ENCODE data around the gene MTHFR.

Gene MTHFR

DNA sequence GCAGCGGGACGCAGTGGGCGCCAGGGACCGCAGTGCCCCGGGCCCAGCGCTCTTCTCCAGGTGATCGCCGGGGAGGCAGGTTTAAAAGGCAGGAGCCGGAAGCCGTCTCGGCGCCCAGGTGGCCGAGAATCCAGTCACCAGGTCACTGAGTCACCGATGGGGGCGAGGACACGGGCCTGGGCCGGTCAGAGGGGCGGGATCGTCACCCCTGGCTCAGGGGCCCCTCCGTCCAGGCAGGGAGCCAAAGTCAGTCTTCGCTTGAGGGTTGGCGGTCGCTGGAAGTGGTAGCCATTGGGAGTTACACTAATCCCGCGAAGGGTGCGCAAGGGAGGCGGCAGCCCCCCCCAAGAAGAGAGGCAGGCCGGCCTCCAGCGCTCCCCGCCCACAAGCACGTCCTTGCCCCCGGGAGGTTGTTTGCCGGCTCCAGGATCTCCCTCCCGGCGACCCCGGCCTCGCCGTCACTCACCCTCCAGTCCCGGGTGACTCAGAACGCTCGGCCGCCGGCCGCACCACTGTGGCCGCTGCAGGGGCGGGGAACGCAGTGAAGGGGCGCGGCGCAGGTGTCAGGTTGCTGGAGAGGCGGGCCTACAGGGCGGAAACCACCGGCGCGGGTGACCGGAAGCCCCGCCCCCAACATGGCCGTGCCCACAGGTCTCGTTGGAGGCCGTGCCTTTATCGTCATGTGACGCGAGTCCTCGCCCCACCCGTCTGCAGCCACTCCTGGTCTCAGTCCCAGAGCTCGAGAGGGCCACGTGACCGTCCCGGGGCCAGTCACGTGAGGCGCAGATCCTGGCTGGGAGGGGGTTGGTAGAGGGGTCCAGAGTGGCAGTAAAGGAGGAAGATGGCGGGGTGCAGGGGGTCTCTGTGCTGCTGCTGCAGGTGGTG is at the start of gene MTHFR, which contains the start of gene CLCN6:
TSS of gene MTHFR (minus strand) at position 543 of the 885 bp plus-strand sequence. CDS start 2,848 bp downstream, outside the sequence.
TSS of gene CLCN6 (plus strand) at position 770 of the 885 bp plus-strand sequence. CDS start at position 842, 72 bp downstream.
- DNase-seq (ENCODE audit: low spot score) = peak; percentile 98

DNA sequence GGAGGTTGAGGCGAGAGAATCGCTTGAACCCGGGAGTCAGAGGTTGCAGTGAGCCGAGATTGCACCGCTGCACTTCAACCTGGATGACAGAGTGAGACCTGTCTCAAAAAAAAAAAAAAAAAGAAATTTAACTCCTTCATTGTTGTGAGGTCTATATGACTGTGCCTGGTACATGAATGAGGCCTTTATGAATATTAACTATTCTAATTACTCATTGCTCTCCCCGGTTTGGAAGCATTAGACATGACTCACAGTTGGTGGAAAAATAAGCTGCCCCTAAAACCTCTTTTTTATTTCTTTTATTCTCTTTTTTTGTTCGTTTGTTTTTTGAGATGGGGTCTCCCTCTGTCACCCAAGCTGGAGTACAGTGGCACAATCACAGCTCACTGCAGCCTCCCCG is 49.7 kb upstream of the MTHFR start:
- DNase-seq (ENCODE audit: low spot score) = no peak

DNA sequence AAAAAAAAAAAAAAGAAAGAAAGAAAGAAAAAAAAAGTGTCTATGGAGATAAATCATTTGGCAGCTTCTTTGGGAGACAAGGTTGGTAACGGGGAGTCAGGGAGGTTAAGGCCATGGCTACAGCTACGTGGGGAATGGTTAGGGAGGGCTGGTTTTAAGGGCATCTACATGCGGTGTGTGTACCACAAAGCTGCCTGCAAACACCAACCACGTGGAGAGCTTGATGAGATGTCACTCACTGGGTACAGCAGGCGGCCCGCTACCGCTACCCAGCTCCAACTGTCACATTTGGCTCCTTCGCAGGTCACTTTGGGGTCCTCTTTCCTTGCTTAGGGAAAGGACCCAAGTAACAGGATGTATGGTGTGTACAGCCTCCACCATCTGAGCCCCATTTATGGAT is 48.8 kb upstream of the MTHFR start:
- DNase-seq (ENCODE audit: low spot score) = no peak

DNA sequence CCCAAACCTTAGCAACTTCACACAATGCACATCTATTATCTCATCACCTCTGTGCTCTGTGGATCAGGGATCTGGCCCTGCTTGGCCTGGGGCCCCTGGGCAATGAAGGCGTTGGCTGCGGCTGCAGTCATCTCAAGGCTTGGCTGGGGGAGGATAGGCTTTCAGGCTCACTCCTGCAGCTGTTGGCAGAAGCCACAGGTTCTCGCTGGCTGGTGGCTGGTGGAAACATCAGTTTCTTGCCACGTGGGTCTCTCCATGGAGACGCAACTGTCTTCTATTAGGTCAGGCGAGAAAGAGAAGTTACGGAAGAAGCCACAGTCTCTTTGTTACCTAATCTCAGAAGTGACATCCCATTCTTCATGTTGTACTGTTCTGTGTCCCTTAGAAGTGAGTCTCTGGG is 45.4 kb upstream of the MTHFR start:
- no peak for DNase-seq (ENCODE audit: low spot score)

DNA sequence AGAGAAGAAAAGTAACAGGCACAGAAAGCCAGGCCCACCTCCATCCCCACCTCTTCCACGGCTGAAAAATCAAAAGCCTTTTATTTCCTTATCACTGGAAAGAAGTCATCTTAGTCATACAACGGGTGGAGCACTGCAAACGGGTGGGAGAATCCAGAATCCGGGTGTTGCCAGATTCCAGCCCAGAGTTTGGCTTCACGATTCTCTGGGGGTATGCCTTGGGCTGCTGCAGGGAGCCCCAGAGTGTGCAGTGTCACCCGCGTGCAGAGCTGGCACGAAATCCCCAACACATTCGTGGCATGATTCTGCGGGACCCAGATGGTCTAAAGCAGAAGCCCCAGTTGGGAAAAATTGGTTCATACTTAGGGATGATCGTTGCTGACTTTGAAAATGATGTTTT is 44.4 kb upstream of the MTHFR start:
- DNase-seq (ENCODE audit: low spot score) = no peak

DNA sequence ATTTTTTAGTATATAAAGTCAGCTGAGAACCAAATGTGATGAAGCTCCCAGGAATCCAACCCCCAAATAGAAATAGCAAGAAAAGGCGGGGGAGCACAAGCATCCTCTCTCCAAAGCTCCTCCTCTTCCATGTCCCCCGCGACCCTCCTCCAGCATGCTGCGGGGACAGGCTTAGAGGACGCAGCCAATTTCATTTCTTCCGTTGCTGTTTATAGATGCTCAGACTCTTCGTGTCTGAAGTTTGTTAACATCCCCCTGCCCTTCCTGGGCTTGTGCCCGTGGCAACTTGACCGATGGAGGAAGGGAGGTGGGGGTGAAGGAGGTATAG is 42.6 kb upstream of the MTHFR start:
- DNase-seq (ENCODE audit: low spot score) = no peak

DNA sequence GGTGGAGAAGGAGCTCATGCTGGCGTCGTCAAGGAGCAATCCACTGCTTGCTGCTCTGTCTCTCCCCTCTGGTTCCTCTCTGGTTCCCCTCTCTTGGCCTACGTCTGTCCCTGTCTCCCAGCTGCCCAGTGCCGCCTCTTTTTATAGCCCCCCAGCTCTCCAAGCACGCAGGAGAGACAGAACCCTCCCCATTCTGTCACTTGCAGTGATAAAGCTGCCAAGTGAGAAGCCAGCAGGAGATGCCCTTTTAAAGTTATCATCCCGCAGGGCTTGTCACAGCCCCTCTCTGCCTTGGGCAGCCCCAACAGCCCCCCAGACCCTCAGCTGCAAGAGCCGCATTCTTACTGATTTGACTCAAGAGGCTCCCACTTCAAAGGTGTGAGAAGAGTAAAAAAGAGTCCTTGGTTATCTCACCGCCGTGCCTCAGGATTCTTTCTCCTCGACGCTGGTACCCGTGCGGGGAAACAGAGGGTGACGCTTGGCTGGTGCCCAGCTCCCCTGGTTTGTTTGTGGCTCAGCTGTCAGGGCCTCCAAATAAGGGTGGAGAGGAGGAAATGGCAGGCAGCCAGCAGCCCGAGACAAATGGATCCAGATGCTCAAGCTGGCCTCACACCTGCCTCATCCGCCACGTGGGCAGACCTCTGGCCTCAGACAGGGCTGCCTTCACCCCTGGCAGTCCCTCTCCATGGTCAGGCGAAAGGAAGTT is 42.1 kb upstream of the MTHFR start, which contains the start of gene NPPA:
TSS of gene NPPA (minus strand) at position 117 of the 706 bp plus-strand sequence. CDS start at position 18, 99 bp downstream.
- DNase-seq (ENCODE audit: low spot score) = no peak

DNA sequence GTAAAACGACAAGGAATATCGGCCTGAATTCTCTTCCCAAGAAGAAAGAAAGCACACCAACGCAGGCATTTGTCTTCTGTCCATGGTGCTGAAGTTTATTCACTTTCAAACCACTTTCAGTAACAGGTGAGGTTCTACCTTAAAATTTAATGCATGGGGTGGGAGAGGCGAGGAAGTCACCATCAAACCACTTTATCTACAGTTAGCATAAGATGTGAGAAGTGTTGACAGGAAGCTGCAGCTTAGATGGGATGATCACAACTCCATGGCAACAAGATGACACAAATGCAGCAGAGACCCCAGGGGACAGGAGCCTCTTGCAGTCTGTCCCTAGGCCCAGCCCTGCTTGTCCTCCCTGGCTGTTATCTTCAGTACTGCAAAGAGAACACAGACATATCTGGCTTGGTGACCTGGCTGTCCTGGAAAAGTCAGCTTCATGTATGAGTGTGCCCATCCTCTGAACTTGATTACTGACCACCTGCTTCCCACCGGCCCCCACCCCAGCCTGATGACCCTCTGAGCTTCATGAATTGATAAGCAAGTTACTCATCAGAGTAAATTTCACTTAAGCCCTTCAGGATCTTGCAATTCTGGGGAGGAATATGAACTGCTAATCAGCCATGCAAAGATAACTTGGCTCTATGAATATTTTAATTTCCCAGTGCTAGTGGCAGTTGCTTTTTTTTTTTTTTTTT is 40.0 kb upstream of the MTHFR start:
- DNase-seq (ENCODE audit: low spot score) = peak; percentile 19

DNA sequence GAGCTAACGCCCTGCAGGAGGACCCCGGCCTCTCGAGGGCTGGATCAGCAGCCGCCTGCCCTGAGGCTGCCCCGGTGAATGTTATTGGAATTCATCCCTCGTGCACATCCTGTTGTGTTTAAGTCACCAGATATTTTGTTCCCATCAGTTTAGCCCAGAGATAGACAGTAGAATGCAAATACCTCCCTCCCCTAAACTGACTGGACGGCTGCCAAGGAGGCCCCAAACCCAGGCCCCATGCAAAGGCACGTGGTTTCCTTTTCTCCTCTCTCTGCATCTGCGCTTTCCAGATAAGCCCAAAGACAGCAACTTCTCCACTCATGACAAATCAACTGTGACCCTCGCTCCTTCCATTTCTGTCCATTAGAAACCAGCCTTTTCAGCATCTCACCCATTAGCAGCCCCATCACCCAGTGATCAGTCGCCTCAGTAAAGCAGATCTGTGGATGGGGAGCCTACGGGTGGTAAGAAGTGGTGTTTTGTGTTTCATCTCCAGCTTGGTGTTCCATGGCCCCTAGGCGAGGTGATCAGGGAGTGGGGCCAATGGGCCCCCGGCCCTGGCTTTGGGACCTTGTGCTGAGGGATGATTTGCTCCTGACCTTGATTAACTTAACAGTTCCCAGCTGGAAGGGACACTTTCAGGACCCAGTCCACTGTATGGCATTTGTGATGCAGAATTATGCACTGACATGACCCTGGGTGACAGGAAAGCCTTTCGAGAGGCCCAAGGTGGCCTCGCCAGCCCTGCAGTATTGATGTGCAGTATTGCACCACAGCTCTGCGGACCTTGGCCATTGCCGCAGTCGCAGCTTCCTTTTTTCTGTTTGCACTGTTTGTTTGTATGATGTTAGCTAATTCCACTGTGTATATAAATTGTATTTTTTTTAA is 36.6 kb upstream of the MTHFR start:
- DNase-seq (ENCODE audit: low spot score) = no peak

DNA sequence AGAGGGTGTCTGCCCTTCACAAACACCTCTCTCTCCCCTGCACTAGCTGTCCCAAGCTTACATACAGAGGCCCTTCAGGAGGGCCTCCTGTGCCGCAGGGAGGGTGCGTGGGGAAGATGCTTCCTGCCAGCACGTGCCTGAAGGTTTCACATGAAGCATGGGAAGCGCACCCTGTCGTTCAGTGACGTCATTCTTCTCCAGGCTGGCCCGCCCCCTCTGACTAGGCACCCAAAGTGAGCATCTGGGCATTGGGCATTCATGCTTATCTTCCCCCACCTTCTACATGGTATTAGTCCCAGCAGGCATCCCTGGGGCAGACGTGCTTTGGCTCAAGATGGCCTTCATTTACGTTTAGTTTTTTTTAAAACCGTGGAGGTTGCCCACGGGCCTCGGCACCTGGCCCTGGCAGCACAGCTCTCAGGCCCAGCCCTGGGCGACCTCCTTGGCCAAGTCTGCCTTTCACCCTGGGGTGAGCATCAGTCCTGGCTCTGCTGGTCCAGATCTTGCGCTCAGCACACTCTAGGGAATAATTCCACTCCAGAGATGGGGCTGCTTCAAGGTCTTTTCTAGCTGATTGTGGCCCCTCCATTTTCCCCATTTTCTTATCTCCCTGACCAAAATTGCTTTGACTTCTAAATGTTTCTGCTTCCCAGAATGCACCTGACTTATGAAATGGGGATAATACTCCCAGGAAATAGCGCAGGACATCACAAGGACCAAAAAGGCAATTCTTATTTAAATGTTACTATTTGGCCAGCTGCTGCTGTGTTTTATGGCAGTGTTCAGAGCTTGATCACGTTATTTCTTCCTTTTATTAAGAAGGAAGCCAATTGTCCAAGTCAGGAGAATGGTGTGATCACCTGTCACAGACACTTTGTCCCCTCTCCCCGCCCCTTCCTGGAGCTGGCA is 35.7 kb upstream of the MTHFR start:
- no peak for DNase-seq (ENCODE audit: low spot score)

DNA sequence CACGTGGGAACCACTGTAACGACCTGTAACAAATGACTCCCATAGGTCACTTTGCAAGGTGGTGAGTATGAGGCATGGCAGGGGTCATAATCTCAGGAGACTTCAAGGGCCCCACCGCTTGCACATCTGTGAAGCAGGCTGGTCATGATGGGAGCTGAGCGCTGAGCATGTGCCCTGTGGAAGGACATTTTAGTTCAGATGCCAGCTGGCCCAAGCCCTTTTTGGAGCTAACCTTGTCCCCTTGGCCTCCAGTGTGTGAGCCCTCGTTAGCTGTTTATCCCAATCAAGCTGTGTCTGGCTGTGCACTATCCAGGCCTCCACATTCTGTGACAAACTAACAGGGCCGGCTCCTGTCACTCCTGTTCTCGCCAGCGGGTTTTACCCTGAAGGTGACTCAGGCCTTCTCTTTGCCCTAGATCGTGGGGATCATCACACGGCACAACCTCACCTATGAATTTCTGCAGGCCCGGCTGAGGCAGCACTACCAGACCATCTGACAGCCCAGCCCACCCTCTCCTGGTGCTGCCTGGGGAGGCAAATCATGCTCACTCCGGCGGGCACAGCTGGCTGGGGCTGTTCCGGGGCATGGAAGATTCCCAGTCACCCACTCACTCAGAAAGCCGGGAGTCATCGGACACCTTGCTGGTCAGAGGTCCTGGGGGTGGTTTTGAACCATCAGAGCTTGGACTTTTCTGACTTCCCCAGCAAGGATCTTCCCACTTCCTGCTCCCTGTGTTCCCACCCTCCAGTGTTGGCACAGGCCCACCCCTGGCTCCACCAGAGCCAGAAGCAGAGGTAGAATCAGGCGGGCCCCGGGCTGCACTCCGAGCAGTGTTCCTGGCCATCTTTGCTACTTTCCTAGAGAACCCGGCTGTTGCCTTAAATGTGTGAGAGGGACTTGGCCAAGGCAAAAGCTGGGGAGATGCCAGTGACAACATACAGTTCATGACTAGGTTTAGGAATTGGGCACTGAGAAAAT is 34.3 kb upstream of the MTHFR start:
- DNase-seq (ENCODE audit: low spot score) = no peak

DNA sequence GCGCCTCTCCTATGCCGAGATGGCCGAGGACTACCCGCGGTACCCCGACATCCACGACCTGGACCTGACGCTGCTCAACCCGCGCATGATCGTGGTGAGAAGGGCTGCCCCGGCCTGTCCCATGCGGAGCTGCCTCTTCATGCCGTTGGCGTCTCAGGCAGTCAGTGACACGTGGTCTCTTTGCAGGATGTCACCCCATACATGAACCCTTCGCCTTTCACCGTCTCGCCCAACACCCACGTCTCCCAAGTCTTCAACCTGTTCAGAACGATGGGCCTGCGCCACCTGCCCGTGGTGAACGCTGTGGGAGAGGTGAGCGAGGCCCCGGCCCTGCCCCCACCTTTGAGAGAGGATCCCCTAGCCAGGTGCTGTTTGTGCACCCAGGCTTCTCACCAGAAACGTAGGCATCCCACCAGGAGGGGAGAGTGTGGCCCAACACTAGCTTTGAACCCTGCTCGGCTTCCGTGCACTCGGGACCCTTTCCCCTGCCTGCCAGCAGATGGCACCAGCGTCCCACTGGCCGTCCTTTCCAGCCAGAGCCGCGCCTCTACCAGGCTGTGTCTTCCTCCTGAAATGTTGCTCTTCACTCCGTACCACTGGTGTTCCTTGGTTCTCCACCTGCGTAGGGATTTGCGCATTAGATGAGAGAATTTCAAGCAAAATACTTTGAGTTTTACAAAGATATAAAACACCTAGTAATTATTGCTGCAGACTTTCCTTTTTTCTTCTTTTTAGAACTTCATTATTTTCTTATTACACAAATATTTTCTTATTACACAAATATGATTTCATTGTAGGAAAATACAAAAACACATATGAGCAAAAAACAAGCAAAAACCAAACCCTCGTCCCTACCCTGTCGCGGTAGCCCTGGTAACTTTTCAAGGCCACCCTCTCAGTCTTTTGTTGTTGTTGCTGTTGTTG is 32.8 kb upstream of the MTHFR start:
- peak; percentile 85 for DNase-seq (ENCODE audit: low spot score)

DNA sequence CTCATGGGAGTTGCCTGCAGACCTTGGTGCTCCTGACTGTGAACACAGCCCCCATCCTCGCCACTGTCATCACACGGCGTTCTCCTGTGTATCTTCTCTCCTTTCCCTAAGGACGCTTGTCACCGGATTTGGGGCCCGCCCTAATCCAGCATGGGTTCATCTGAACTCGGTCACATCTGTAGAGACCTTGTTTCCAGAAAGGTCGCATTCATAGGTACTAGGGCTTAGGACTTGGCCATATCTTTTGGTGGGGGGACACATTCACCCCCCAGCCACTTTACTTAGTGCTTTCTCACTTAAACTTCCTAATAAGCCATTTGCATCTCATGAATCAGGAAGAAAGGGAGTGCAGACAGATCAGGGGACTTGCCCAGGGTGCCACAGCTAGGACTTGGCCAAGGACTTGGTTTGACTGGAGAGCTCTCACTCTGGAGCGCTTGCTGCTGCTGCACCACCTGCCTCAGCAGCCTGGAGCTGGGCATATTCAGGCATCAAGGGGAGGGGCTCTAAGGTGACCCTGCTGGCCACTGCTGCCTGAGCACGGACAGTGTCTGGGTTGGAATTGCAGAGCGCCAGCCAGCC is 32.1 kb upstream of the MTHFR start:
- DNase-seq (ENCODE audit: low spot score) = no peak

DNA sequence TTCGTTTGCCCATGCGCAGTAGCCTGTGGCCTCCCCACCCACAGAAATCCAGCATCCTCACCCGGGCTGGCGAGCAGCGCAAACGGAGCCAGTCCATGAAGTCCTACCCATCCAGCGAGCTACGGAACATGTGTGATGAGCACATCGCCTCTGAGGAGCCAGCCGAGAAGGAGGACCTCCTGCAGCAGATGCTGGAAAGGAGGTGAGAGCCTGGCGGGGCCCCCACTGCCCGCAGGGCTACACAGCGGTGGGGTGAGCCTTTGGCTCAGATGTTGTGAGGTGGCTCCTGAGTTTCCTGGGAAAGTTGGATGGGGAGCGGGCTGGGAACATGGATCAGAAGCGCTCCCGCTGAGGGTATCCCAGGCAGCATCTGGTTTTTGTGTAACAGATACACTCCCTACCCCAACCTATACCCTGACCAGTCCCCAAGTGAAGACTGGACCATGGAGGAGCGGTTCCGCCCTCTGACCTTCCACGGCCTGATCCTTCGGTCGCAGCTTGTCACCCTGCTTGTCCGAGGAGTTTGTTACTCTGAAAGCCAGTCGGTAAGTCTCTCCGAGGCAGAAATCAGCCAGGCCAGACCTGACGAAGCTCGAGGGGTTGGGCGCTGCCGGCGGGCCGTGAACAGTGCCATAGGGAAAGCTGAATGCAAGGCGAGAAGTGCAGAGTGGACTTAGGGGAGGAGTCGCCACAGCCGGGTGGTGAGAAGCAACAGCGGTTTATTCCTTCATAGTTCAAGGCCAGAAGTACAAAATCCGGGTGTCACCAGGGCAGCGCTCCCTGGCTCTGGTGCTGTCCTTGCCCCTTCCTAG is 31.4 kb upstream of the MTHFR start:
- DNase-seq (ENCODE audit: low spot score) = no peak

DNA sequence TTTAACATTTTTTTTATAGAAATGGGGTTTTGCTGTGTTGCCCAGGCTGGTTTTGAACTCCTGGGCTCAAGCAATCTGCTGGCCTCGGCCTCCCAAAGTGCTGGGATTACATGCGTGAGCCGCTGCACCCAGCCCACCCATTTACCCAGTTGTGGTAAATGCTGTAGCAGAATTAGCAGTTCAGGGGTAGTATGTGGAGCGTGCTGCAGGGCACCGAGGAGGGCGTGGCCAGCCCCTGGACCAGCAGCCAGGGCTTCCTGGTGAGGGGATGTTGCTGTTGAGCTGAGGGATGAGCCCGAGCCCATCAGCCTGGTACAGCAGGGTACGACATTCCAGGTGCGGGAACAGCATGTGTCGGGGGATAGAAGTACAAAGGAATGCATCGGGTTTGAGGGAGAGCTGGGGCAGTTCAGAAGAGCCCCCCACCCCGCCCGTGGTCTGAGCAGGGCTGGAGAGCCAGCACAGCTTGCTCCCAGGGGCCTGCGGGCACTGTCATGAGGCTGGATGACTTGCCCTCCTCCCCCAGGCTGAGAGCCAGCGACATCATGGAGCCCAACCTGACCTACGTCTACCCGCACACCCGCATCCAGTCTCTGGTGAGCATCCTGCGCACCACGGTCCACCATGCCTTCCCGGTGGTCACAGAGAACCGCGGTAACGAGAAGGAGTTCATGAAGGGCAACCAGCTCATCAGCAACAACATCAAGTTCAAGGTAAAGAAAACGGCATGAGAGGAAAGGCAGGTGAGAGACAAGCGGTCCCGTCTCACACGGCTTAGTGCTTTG is 29.9 kb upstream of the MTHFR start:
- no peak for DNase-seq (ENCODE audit: low spot score)

DNA sequence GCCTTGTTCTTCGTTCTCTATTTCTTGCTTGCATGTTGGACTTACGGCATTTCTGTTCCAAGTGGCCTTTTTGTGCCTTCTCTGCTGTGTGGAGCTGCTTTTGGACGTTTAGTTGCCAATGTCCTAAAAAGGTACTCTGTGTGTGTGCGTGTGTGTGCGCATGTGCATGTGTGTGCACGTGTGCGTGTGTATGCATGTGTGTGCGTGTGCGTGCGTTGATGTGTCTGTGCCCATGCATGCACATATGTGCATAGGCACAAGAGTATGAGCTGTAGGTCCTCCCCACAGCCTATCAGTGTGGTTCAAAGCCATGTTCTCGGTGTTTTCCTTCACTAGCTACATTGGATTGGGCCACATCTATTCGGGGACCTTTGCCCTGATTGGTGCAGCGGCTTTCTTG is 28.1 kb upstream of the MTHFR start:
- DNase-seq (ENCODE audit: low spot score) = no peak

All from germinal center (tissue), 1 donor.